SK-N-SH (cell line): ENCODE data around the gene JAZF1.

Source experiments
- EP300 ChIP-seq, 2 experiments: IDR thresholded peaks; 2 replicates each; pipeline versions ENCODE4 v1.4.0 to v1.6.1; 2012; ENCODE audit warnings: borderline replicate concordance in 1 of 2, low read depth in 1 of 2, low read length in 1 of 2
- FOXJ3 ChIP-seq: sonication (generic); formaldehyde crosslinking; IDR thresholded peaks from 2 replicates; pipeline ENCODE4 v1.5.1; 2020; ENCODE audit warnings: mild to moderate bottlenecking, missing genetic modification reagents
- NRF1 ChIP-seq: IDR thresholded peaks from 2 replicates; pipeline ENCODE4 v1.6.1; 2012; ENCODE audit warnings: low read depth, mild to moderate bottlenecking, low read length
- POLR2AphosphoS5 ChIP-seq: IDR thresholded peaks from 2 replicates; pipeline ENCODE4 v1.6.1; 2012; ENCODE audit warnings: low read depth, low read length
- RCOR1 ChIP-seq: fragments of 150-350 bp; IDR thresholded peaks from 2 replicates; pipeline ENCODE4 v1.6.1; 2017; ENCODE audit warnings: antibody characterized with exemption, low read length
- SMC3 ChIP-seq: IDR thresholded peaks from 2 replicates; pipeline ENCODE4 v1.6.1; 2012; ENCODE audit warnings: low read depth, low read length, improper control_type of control experiment
- TF ChIP-seq, protein P1 (sequence below): fragments of 200-600 bp; sonication (generic); IDR thresholded peaks from 2 replicates; pipeline ENCODE4 v1.6.1; 2017; ENCODE audit warnings: antibody characterized with exemption, mild to moderate bottlenecking, moderate library complexity

DNA sequence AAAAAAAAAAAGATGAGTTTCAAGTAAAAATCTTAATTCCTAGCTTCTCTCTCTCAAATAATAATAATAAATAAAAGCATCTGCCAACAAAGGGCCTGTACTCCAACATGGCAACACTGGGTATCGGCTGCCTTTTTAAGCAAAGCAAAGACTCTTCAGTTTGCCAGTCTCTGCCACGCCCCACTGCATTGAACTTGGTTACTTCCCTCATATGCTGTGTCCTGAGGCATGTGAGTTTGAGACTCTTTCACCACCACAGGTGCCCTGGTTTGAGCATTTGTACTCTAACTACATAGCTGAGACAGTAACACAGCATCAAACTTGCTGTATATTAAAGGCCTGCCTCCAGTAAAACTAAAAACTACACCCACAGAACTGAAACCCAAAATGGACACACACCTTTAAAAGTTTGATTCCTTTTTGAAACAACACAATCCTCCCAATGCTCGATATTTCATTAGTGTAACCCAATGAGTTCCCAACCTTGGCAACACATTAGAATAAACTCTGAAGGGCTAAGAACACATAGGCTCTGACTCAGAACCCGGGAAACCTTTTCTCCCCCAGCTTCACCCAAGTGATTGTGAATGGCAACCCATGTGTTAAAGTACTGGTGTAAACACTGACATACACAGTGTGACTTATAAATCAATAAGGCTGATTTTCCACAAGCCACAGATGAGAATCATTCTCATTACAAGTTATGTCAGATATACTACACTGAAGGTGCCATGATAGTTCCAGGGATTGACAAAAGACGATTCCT lies 12.0 kb downstream of the JAZF1 start:
- TF ChIP-seq, protein P1, sequence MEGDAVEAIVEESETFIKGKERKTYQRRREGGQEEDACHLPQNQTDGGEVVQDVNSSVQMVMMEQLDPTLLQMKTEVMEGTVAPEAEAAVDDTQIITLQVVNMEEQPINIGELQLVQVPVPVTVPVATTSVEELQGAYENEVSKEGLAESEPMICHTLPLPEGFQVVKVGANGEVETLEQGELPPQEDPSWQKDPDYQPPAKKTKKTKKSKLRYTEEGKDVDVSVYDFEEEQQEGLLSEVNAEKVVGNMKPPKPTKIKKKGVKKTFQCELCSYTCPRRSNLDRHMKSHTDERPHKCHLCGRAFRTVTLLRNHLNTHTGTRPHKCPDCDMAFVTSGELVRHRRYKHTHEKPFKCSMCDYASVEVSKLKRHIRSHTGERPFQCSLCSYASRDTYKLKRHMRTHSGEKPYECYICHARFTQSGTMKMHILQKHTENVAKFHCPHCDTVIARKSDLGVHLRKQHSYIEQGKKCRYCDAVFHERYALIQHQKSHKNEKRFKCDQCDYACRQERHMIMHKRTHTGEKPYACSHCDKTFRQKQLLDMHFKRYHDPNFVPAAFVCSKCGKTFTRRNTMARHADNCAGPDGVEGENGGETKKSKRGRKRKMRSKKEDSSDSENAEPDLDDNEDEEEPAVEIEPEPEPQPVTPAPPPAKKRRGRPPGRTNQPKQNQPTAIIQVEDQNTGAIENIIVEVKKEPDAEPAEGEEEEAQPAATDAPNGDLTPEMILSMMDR = no peak
- no peak for TF ChIP-seq EP300 (IDR thresholded peaks at IDR 0.05; ENCODE audit: borderline replicate concordance in 1 of 2, low read depth in 1 of 2, low read length in 1 of 2)
- no peak for TF ChIP-seq RCOR1
- TF ChIP-seq FOXJ3 (CRISPR knock-in tag) = no peak
- TF ChIP-seq POLR2AphosphoS5 = no peak
- no peak for TF ChIP-seq NRF1
- TF ChIP-seq SMC3 = no peak
